ENCODE measurements around the gene CDK6.
"Not testable (repeated sequence)": the region's sequence is repeated elsewhere in the genome, so short reads cannot be mapped to it uniquely, and the experiment has no call there.

DNA sequence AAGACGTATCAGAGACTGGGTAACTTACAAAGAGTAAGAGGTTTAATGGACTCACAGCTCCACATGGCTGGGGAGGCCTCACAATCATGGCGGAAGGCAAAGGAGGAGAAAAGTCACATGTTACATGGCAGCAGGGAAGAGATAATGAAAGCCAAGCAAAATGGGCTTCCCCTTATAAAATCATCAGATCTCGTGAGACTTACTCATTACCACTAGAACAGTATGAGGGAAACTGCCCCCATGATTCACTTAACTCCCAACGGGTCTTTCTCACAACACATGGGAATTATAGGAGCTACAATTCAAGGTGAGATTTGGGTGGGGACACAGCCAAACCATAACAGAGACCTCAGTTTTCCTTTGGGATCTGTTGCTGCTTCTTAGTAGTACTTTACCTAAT, 92.2 kb downstream of the CDK6 start:
- not testable (repeated sequence) for TF ChIP-seq KDM1A (IDR thresholded peaks at IDR 0.05; ENCODE audit: low read depth); CBX8 (IDR thresholded peaks at IDR 0.05); GATA3 (IDR thresholded peaks at IDR 0.05; ENCODE audit: borderline replicate concordance); RCOR1 (IDR thresholded peaks at IDR 0.05; ENCODE audit: low read depth, low read length); TP53 (CRISPR knock-in tag; IDR thresholded peaks at IDR 0.05); EP300 (IDR thresholded peaks at IDR 0.05); CEBPB (IDR thresholded peaks at IDR 0.05); FOSB (CRISPR knock-in tag; IDR thresholded peaks at IDR 0.05); RFX5 (IDR thresholded peaks at IDR 0.05); HEYL (CRISPR knock-in tag; IDR thresholded peaks at IDR 0.05)
- TF ChIP-seq, protein P1, sequence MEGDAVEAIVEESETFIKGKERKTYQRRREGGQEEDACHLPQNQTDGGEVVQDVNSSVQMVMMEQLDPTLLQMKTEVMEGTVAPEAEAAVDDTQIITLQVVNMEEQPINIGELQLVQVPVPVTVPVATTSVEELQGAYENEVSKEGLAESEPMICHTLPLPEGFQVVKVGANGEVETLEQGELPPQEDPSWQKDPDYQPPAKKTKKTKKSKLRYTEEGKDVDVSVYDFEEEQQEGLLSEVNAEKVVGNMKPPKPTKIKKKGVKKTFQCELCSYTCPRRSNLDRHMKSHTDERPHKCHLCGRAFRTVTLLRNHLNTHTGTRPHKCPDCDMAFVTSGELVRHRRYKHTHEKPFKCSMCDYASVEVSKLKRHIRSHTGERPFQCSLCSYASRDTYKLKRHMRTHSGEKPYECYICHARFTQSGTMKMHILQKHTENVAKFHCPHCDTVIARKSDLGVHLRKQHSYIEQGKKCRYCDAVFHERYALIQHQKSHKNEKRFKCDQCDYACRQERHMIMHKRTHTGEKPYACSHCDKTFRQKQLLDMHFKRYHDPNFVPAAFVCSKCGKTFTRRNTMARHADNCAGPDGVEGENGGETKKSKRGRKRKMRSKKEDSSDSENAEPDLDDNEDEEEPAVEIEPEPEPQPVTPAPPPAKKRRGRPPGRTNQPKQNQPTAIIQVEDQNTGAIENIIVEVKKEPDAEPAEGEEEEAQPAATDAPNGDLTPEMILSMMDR (IDR thresholded peaks at IDR 0.05), result not testable (repeated sequence)
- TF ChIP-seq, protein P2, sequence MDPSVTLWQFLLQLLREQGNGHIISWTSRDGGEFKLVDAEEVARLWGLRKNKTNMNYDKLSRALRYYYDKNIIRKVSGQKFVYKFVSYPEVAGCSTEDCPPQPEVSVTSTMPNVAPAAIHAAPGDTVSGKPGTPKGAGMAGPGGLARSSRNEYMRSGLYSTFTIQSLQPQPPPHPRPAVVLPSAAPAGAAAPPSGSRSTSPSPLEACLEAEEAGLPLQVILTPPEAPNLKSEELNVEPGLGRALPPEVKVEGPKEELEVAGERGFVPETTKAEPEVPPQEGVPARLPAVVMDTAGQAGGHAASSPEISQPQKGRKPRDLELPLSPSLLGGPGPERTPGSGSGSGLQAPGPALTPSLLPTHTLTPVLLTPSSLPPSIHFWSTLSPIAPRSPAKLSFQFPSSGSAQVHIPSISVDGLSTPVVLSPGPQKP (IDR thresholded peaks at IDR 0.05; ENCODE audit: low read depth, low read length), result not testable (repeated sequence)

All from A549 (cell line).